ENCODE measurements around the gene TREM1. TPM values are rescaled to one million over a fixed set of nuclear protein-coding genes. Genes with fewer than 3 reads are reported as not detected.

The TREM1 gene
- total and polyA plus RNA-seq, 4 donors = 0.41 to 1.3 (median 0.52) TPM

DNA sequence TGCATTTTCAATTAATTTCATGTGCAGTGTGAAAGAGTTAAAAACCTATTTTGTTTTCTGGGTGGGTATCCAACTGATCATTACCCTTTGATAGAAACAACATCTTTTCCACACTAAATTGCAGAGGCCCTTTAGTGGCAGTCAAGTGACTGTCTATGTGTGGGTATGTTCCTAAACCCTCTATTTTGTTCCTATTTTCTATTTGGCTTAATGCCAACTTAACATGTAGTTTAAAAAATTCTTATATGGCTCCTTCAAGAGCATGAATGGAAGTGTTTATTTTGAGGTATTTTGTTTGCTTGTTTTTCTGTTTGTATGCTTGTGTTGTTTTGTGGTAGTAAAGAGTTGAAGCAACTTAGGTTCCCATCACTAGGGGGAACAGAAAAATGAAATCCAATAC lies 19.9 kb downstream of the TREM1 start:
- DNase-seq (ENCODE audit: low read depth in 4 of 6, low spot score in 6 of 6) = no peak
- Histone ChIP-seq H3K27me3 (ENCODE audit: control insufficient read depth, insufficient read depth, low read length) (no peaks in the 10 kb centered on the region), H3K27ac (ENCODE audit: low read depth, low read length) (no peak overlapping the region)

GRCh38 chr6:41263267-41263666 lies 23.2 kb downstream of the TREM1 start:
- Histone ChIP-seq H3K27ac (ENCODE audit: low read depth, low read length) (no peak overlapping the region), H3K4me3 (ENCODE audit: low read depth, low read length) (no peak overlapping the region), H3K4me1 (ENCODE audit: control insufficient read depth, insufficient read depth, low read length) (no peaks in the 10 kb centered on the region), H3K36me3 (ENCODE audit: control insufficient read depth, insufficient read depth, low read length) (no peaks in the 10 kb centered on the region), H3K27me3 (ENCODE audit: control insufficient read depth, insufficient read depth, low read length) (no peaks in the 10 kb centered on the region), H3K9me3 (ENCODE audit: control insufficient read depth, insufficient read depth, low read length) (peaks cover 3% of the 10 kb centered on the region)
- DNase-seq (ENCODE audit: low read depth in 4 of 6, low spot score in 6 of 6) = no peak
- WGBS (ENCODE audit: insufficient coverage) = no CpG with 5 or more reads among the region's 1 CpG

More for the DNA sequence above, 19.9 kb downstream of the TREM1 start:
- no peaks in the 10 kb centered on the region for H3K4me1 ChIP-seq (ENCODE audit: control insufficient read depth, insufficient read depth, low read length)
- H3K9me3 ChIP-seq (ENCODE audit: control insufficient read depth, insufficient read depth, low read length) = peaks cover under 1% of the 10 kb centered on the region
- no peaks in the 10 kb centered on the region for H3K36me3 ChIP-seq (ENCODE audit: control insufficient read depth, insufficient read depth, low read length)
- no peak overlapping the region for H3K4me3 ChIP-seq (ENCODE audit: low read depth, low read length)

DNA sequence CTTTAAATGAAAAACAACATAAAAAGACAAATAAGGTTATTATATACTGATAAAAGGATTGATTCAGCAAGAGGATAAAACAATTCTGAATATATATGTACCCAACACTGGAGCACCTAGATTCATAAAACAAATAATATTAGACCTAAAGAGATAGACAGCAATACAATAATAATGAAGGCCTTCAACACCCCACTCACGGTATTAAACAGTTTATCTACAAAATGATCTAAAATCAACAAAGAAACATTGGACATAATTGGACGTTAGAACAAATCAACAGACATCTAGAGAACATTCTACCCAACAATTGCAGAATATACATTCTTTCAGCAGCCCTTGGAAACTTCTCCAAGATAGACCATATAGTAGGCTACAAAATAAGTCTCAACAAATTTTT lies 24.1 kb downstream of the TREM1 start:
- no peak overlapping the region for H3K4me3 ChIP-seq (ENCODE audit: low read depth, low read length)
- 75% methylated on average over 2 of the region's 2 CpGs for WGBS (ENCODE audit: insufficient coverage)
- no peaks in the 10 kb centered on the region for H3K36me3 ChIP-seq (ENCODE audit: control insufficient read depth, insufficient read depth, low read length)
- H3K9me3 ChIP-seq (ENCODE audit: control insufficient read depth, insufficient read depth, low read length) = peaks cover 3% of the 10 kb centered on the region
- no peak for DNase-seq (ENCODE audit: low read depth in 4 of 6, low spot score in 6 of 6)
- H3K27ac ChIP-seq (ENCODE audit: low read depth, low read length) = no peak overlapping the region
- no peaks in the 10 kb centered on the region for H3K27me3 ChIP-seq (ENCODE audit: control insufficient read depth, insufficient read depth, low read length)
- no peaks in the 10 kb centered on the region for H3K4me1 ChIP-seq (ENCODE audit: control insufficient read depth, insufficient read depth, low read length)

GRCh38 chr6:41258196-41258493 lies 28.3 kb downstream of the TREM1 start:
- no peaks in the 10 kb centered on the region for H3K4me1 ChIP-seq (ENCODE audit: control insufficient read depth, insufficient read depth, low read length)
- no peak overlapping the region for H3K4me3 ChIP-seq (ENCODE audit: low read depth, low read length)
- peaks cover 3% of the 10 kb centered on the region for H3K9me3 ChIP-seq (ENCODE audit: control insufficient read depth, insufficient read depth, low read length)
- 75% methylated on average over 1 of the region's 1 CpG for WGBS (ENCODE audit: insufficient coverage)
- H3K27ac ChIP-seq (ENCODE audit: low read depth, low read length) = no peak overlapping the region
- DNase-seq (ENCODE audit: low read depth in 4 of 6, low spot score in 6 of 6) = no peak
- no peaks in the 10 kb centered on the region for H3K36me3 ChIP-seq (ENCODE audit: control insufficient read depth, insufficient read depth, low read length)
- H3K27me3 ChIP-seq (ENCODE audit: control insufficient read depth, insufficient read depth, low read length) = no peaks in the 10 kb centered on the region

DNA sequence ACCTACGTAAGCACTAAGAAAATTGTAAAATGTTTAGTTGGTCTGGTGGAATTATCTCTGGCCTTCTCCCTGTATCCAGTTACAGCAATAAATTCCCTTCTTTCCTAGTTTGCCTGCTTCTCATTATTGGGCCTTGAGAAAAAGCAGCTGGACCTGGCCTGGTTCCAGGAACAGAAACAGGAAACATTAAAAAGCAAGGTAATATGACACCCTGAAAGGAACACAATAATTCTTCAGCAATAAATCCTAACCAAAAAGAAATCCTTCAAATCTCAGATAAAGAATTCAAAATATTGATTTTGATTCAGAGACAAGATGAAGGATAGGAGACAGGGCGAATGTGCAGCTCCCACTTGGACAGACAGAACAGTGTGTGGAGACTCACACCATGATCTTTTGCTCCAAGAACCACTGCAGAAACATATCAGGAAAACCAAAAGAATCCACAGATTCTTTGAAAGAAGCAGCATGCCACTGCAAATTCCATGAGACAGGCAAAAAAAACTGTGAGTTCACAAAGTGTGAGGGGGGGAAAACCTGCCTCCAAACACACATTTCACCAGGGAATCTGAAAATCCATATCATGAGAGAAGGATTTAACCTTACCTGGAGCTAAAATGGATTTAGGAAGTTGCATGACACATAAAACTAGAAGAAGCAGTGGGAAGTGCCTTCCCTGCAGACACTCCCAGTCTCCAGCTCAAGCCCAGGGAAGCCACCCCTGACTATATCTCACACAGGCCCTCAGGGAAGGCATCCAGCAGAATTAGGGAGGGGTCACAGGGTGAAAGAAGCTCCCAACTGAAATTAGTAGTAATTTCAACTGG lies 28.9 kb downstream of the TREM1 start:
- Histone ChIP-seq H3K4me3 (ENCODE audit: low read depth, low read length) (no peak overlapping the region), H3K27me3 (ENCODE audit: control insufficient read depth, insufficient read depth, low read length) (no peaks in the 10 kb centered on the region), H3K4me1 (ENCODE audit: control insufficient read depth, insufficient read depth, low read length) (no peaks in the 10 kb centered on the region), H3K9me3 (ENCODE audit: control insufficient read depth, insufficient read depth, low read length) (peaks cover 3% of the 10 kb centered on the region), H3K36me3 (ENCODE audit: control insufficient read depth, insufficient read depth, low read length) (no peaks in the 10 kb centered on the region), H3K27ac (ENCODE audit: low read depth, low read length) (no peak overlapping the region)
- WGBS (ENCODE audit: insufficient coverage) = no CpG with 5 or more reads among the region's 2 CpGs
- DNase-seq (ENCODE audit: low read depth in 4 of 6, low spot score in 6 of 6) = peak in 2 of 6 donors; percentile 18 to 31

- DNase-seq (ENCODE audit: low read depth in 4 of 6, low spot score in 6 of 6) = no peak
- WGBS (ENCODE audit: insufficient coverage) = 100% methylated on average over 1 of the region's 1 CpG
- Histone ChIP-seq H3K27ac (ENCODE audit: low read depth, low read length) (no peak overlapping the region), H3K36me3 (ENCODE audit: control insufficient read depth, insufficient read depth, low read length) (no peaks in the 10 kb centered on the region), H3K4me3 (ENCODE audit: low read depth, low read length) (no peak overlapping the region), H3K4me1 (ENCODE audit: control insufficient read depth, insufficient read depth, low read length) (no peaks in the 10 kb centered on the region), H3K9me3 (ENCODE audit: control insufficient read depth, insufficient read depth, low read length) (peaks cover 1% of the 10 kb centered on the region), H3K27me3 (ENCODE audit: control insufficient read depth, insufficient read depth, low read length) (no peaks in the 10 kb centered on the region)
These were observed 30.1 kb downstream of the TREM1 start for GRCh38 chr6:41256383-41256782.

GRCh38 chr6:41255638-41256246 lies 30.7 kb downstream of the TREM1 start:
- Histone ChIP-seq H3K4me3 (ENCODE audit: low read depth, low read length) (no peak overlapping the region), H3K27ac (ENCODE audit: low read depth, low read length) (no peak overlapping the region), H3K27me3 (ENCODE audit: control insufficient read depth, insufficient read depth, low read length) (no peaks in the 10 kb centered on the region), H3K9me3 (ENCODE audit: control insufficient read depth, insufficient read depth, low read length) (no peaks in the 10 kb centered on the region), H3K4me1 (ENCODE audit: control insufficient read depth, insufficient read depth, low read length) (no peaks in the 10 kb centered on the region), H3K36me3 (ENCODE audit: control insufficient read depth, insufficient read depth, low read length) (no peaks in the 10 kb centered on the region)
- WGBS (ENCODE audit: insufficient coverage) = 80% methylated on average over 5 of the region's 5 CpGs
- DNase-seq (ENCODE audit: low read depth in 4 of 6, low spot score in 6 of 6) = no peak

- H3K9me3 ChIP-seq (ENCODE audit: control insufficient read depth, insufficient read depth, low read length) = no peaks in the 10 kb centered on the region
- no peaks in the 10 kb centered on the region for H3K36me3 ChIP-seq (ENCODE audit: control insufficient read depth, insufficient read depth, low read length)
- H3K4me3 ChIP-seq (ENCODE audit: low read depth, low read length) = no peak overlapping the region
- no peaks in the 10 kb centered on the region for H3K27me3 ChIP-seq (ENCODE audit: control insufficient read depth, insufficient read depth, low read length)
- no peaks in the 10 kb centered on the region for H3K4me1 ChIP-seq (ENCODE audit: control insufficient read depth, insufficient read depth, low read length)
- no peak for DNase-seq (ENCODE audit: low read depth in 4 of 6, low spot score in 6 of 6)
- no peak overlapping the region for H3K27ac ChIP-seq (ENCODE audit: low read depth, low read length)
These were observed 31.4 kb downstream of the TREM1 start for GRCh38 chr6:41255110-41255509.

DNA sequence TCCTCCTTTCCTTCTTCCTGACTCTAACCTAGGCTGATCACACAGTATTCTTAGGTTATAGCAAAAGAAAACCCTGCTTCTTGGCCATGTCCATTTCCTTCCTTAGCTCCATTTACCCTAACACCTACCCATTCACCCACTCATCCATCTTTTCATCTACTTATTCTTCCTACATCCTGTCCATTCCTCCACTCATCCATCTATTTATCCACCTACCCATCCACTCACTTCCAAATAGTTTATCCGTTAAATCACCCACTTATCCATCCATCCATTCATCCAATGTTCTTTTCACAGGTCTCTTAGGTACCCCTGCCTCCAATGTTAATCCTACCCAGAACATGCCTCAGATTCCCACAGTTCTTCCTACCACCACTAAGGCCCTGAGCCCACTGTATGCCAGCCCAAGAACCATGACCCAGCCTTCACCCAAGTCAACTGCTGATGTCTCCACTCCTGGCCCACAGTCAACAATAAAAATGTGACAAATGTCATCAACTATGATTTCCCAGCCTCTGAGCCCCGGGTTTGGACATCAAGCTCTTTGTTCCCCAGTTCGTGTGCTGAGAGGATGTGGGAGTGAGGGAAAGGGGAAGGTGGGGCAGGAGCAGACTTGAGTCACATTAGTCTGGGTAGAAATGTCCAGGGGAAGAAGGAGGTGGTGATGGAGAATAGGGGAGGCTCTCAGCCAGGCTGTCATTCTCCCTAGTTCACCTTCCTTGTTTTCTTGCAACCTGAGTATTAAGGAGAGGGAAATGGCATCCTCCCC lies 33.9 kb downstream of the TREM1 start:
- 60% methylated on average over 3 of the region's 3 CpGs for WGBS (ENCODE audit: insufficient coverage)
- Histone ChIP-seq H3K4me3 (ENCODE audit: low read depth, low read length) (no peak overlapping the region), H3K27me3 (ENCODE audit: control insufficient read depth, insufficient read depth, low read length) (no peaks in the 10 kb centered on the region), H3K36me3 (ENCODE audit: control insufficient read depth, insufficient read depth, low read length) (no peaks in the 10 kb centered on the region), H3K27ac (ENCODE audit: low read depth, low read length) (no peak overlapping the region), H3K4me1 (ENCODE audit: control insufficient read depth, insufficient read depth, low read length) (no peaks in the 10 kb centered on the region), H3K9me3 (ENCODE audit: control insufficient read depth, insufficient read depth, low read length) (no peaks in the 10 kb centered on the region)
- no peak for DNase-seq (ENCODE audit: low read depth in 4 of 6, low spot score in 6 of 6)
